Nucleus accumbens (tissue), 56 donors: ENCODE results near the gene FAXDC2.

Experiments
- DNase-seq, 56 donors: peaks; one replicate each; lab custom pipeline; 2025; lab: John Stamatoyannopoulos, UW

The FAXDC2 gene

GRCh38 chr5:154802050-154802449, 48.4 kb downstream of the FAXDC2 start:
- DNase-seq: no peak

DNA sequence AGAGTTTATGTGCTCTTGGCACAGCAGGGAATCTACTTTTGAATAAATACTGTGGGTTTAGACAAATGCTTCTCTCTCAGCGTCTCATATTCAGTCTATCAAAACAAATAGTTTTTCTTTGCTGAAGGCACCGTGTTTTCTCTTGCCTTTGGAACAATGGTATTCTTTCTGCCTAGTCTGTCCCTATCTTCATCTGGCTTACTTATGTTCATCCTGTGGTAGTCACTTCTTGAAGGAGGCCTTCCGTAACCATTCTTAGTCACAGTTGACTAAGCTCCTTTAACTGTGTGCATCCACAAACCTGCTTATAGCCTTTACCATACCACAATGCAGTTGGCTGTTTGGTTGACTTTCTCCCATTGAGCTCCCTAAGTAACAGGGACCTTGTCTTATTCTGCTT, 49.3 kb downstream of the FAXDC2 start:
- no peak for DNase-seq

DNA sequence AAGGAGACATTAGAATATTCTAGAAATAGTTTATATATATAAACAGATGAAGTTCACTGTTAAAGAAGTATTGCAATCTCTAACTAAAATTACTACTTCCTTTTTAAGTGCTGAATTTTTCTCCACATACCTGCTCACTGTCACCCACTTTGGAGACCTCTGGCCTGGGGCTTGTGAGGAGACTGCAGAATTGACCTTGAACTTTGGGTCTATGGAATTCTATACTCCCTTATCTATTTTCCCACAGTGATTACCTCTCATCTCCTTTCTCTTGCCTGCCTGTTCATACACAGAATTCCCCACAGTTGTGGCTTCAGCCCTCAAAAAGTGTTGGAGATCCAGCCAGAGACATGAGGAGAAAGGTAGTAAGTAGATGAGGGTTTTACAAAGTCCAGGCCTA, 49.8 kb downstream of the FAXDC2 start:
- DNase-seq: no peak

GRCh38 chr5:154797762-154798161, 52.6 kb downstream of the FAXDC2 start:
- DNase-seq: no peak

GRCh38 chr5:154795235-154795596, 55.2 kb downstream of the FAXDC2 start:
- DNase-seq: no peak

GRCh38 chr5:154794525-154795234, 55.7 kb downstream of the FAXDC2 start:
- no peak for DNase-seq

DNA sequence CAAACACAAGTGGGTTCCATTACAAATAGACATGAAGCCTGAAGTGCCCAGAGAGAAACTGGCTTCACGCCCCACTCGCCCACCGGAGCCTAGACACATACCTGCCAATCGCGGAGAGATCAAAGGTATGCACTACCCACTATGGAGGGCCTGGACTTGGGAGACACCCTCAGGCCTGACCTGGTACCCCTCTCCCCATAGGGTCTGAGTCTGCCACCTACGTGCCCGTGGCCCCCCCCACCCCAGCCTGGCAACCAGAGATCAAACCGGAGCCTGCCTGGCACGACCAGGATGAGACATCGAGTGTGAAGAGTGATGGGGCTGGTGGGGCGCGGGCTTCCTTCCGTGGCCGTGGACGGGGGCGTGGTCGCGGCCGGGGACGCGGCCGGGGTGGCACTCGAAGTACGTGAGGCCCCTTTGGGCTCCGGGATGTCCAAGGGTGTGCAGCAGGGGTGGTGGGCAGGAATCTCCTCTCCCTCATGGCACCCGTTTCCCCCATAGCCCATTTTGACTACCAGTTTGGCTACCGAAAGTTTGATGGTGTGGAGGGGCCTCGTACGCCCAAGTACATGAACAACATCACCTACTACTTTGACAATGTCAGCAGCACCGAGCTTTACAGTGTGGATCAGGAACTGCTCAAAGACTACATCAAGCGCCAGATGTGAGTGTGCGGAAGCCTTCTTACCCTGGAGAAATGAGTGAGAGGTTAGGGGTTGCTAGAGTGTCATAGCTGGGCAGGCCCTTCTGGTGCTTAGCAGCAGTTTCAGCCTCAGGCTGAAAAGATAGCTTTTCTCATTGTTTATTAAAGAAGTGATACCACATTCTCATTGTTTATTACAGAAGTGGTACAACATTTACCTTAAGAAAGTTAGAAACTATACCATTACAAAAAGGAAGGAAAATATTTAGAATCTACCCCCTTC, 56.5 kb downstream of the FAXDC2 start:
- no peak for DNase-seq

DNA sequence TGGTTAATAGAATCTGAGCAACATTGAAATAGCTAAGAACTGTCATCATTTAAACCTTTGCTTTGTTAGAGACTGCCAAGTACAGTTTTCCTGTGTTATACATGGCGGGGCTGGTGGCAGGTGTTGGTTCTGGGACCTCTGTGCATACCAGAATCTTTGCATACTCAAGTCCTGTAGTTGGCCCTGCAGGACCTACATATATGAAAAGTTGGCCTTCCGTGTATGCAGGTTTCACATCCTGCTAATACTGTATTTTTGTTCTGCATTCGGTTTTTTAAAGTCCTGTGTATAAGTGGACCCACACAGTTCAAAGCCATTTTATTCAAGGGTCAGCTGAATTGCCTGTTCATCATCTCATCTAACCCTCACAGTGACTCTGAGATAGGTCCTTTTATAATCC, 58.9 kb downstream of the FAXDC2 start:
- DNase-seq: no peak

DNA sequence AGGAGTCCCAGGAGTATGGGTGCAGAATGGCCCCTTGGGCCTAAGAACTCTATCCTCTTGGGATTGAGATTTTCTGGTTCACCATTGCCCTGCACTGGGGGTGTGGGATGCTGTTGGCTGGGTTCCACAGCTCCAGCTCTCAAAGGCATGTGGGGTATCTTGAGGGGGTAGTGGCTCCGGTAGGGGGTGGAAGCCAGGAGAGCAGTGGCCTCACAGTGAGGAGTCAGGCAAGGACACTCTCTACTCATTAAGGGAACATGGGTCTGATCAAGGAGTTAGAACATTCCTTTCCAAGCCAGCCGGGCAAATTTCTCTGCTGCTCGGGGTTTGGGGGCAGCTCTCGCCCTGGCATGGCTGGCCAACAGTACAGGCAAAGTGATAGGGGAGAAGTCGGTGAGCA, 62.2 kb downstream of the FAXDC2 start:
- DNase-seq: no peak

- DNase-seq: no peak
Observed at GRCh38 chr5:154786414-154786813, 64.0 kb downstream of the FAXDC2 start.

DNA sequence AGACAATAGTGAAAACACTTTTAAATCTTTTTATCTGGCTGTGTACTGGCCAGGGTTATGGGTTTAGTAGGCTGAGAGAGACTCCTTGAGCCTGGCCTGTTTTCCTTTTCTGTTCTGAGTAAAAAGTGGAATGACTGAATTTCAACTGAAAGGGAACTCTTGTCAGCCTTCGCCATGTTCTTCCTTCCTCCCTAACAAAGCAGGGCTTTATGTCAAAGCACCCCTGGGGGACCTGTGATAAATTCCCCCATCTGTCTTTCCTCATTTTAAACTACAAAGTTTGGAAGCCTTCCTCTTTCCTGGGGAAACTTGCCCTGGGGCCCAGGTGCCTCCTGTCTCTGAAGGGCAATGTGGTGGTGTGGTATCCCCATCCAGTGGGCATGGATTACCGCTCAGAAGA, 65.5 kb downstream of the FAXDC2 start:
- DNase-seq: no peak

- no peak for DNase-seq
Observed at GRCh38 chr5:154783774-154784460, 66.5 kb downstream of the FAXDC2 start.

- DNase-seq: no peak
Observed at GRCh38 chr5:154782812-154783592, 67.4 kb downstream of the FAXDC2 start.

DNA sequence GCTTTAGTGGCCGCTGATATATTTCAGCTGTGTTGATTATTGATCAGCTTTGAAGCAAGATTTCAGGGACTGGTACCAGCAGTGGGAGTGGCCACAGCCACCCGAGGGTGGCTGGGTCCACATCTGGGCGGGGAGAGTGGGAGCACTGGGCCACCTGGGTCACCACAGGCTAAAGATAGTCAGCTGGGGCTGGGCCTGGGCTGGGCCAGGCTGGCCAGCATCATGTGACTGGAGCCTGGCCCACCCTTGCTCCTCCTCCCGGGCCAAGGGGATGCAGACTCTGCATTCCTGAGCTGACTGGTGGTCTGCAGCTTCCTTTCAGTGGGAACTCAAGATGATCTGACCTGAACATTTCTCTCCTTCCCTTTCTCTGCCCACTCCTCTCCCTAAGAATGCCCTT, 68.1 kb downstream of the FAXDC2 start:
- DNase-seq: no peak

- DNase-seq: no peak
Observed at GRCh38 chr5:154780128-154780527, 70.3 kb downstream of the FAXDC2 start.

DNA sequence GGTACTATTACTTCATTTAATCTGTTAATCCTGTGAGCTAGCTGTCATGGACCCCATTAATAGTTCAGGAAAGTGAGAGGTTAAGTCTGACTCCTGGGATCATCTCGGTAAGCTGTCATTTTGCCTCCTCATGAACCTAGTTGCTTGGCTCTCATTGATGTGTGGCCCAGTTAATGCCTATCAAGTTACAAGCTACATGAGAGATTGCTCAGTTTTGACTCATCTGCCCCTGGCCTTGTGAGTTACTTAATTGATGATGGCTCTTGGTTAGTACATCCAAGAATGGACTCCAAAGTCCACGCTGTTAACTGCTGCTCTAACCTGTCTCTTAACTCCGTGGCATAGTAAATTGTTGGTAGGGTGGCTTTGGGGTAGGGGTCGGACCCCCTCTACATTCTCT, 71.3 kb downstream of the FAXDC2 start:
- no peak for DNase-seq

GRCh38 chr5:154778534-154778933, 71.9 kb downstream of the FAXDC2 start:
- DNase-seq: no peak

GRCh38 chr5:154776167-154776566, 74.2 kb downstream of the FAXDC2 start:
- no peak for DNase-seq

GRCh38 chr5:154773326-154773725, 77.1 kb downstream of the FAXDC2 start:
- DNase-seq: no peak

DNA sequence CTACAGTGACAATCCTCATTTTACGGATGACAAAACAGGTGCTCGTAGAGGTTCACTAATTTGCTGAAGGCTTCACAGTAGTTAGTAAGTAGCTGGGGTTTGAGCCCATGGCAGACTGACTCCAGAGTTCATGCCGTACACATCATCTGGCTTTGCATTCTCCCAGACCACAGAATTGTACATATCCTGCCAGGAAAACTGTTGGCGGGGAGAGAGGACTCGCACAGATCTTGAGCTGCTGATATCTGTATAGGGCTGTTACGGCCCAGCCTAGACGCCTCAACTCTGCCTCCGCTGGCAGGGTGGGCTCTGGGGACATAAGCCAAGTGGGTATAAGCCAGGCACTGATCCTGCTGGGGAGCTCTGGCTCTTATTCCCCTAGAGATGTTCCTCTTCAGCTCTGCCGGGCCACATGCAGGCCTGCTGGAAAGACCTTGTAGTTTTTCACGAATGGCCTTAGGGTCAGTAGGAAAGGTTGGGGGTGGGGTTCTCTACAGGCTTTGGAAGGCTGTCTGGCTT, 79.0 kb downstream of the FAXDC2 start:
- DNase-seq: peak in 4 of 56 donors; percentile 6 to 19 (median 9)
